H9 (cell line): ENCODE measurements around the gene DMRTA1. TPM values are rescaled to one million over a fixed set of nuclear protein-coding genes. Genes with fewer than 3 reads are reported as not detected.

Experiments used
- DNase-seq: peaks from one replicate; pipeline ENCODE4 v3.0.0-alpha.2; 2017
- H2AFZ ChIP-seq: one replicate; pipeline ENCODE4 v1.6.1; 2013; ENCODE audit warnings: mild to moderate bottlenecking, low read length, control low read depth, moderate library complexity
- H2AK5ac ChIP-seq: 2 replicates; pipeline ENCODE4 v1.6.1; 2013; ENCODE audit warnings: low read length, control low read depth, mixed read lengths; ENCODE audit not compliant: insufficient read length
- H2BK120ac ChIP-seq: one replicate; pipeline ENCODE4 v1.6.1; 2013; ENCODE audit warnings: low read depth, mild to moderate bottlenecking, low read length, control low read depth, inconsistent platforms; ENCODE audit not compliant: poor library complexity, severe bottlenecking
- H2BK12ac ChIP-seq: 2 replicates; pipeline ENCODE4 v1.6.1; 2013; ENCODE audit warnings: low read length, control low read depth, mixed read lengths, low read depth; ENCODE audit not compliant: insufficient read length
- H2BK15ac ChIP-seq: 2 replicates; pipeline ENCODE4 v1.6.1; 2013; ENCODE audit warnings: low read depth, low read length, control low read depth
- H2BK20ac ChIP-seq: one replicate; pipeline ENCODE4 v1.6.1; 2013; ENCODE audit warnings: low read depth, mild to moderate bottlenecking, low read length, control low read depth, inconsistent platforms; ENCODE audit not compliant: poor library complexity, severe bottlenecking
- H2BK5ac ChIP-seq: 2 replicates; pipeline ENCODE4 v1.6.1; 2013; ENCODE audit warnings: low read length, control low read depth, mixed read lengths; ENCODE audit not compliant: insufficient read length
- H3K14ac ChIP-seq: 2 replicates; pipeline ENCODE4 v1.6.1; 2013; ENCODE audit warnings: low read length, control low read depth; ENCODE audit not compliant: insufficient read depth
- H3K18ac ChIP-seq: 2 replicates; pipeline ENCODE4 v1.6.1; 2013; ENCODE audit warnings: low read depth, mild to moderate bottlenecking, mixed read lengths, low read length, control low read depth; ENCODE audit not compliant: insufficient read length
- H3K23ac ChIP-seq: 2 replicates; pipeline ENCODE4 v1.6.1; 2013; ENCODE audit warnings: low read length, control low read depth, mixed read lengths, low read depth; ENCODE audit not compliant: insufficient read length
- H3K23me2 ChIP-seq: 2 replicates; pipeline ENCODE4 v1.6.1; 2013; ENCODE audit warnings: low read depth, mild to moderate bottlenecking, mixed read lengths, low read length, control low read depth; ENCODE audit not compliant: insufficient read length, poor library complexity, severe bottlenecking
- H3K27ac ChIP-seq: 2 replicates; pipeline ENCODE4 v1.5.1; 2013; ENCODE audit warnings: low read length, control low read depth, mixed read lengths, low read depth; ENCODE audit not compliant: insufficient read length
- H3K27me3 ChIP-seq: 2 replicates; pipeline ENCODE4 v1.6.1; 2013; ENCODE audit warnings: low read length, control low read depth, inconsistent platforms; ENCODE audit not compliant: insufficient read depth
- H3K4ac ChIP-seq: 2 replicates; pipeline ENCODE4 v1.6.1; 2013; ENCODE audit warnings: low read depth, mild to moderate bottlenecking, control low read depth, inconsistent platforms, low read length, moderate library complexity
- H3K4me1 ChIP-seq: 2 replicates; pipeline ENCODE4 v1.6.1; 2013; ENCODE audit warnings: low read length, control low read depth, inconsistent platforms; ENCODE audit not compliant: insufficient read depth
- H3K4me2 ChIP-seq: 2 replicates; pipeline ENCODE4 v1.6.1; 2013; ENCODE audit warnings: low read length, control low read depth, mixed read lengths; ENCODE audit not compliant: insufficient read length, insufficient read depth
- H3K56ac ChIP-seq: 2 replicates; pipeline ENCODE4 v1.6.1; 2013; ENCODE audit warnings: low read depth, mild to moderate bottlenecking, mixed read lengths, low read length, control low read depth; ENCODE audit not compliant: insufficient read length
- H3K79me1 ChIP-seq: 2 replicates; pipeline ENCODE4 v1.6.1; 2013; ENCODE audit warnings: low read depth, mild to moderate bottlenecking, moderate library complexity, low read length, control low read depth, inconsistent platforms; ENCODE audit not compliant: insufficient read depth, poor library complexity, severe bottlenecking
- H3K79me2 ChIP-seq: 2 replicates; pipeline ENCODE4 v1.6.1; 2013; ENCODE audit warnings: low read length, control low read depth, inconsistent platforms; ENCODE audit not compliant: insufficient read depth
- H3K9ac ChIP-seq: 2 replicates; pipeline ENCODE4 v1.6.1; 2013; ENCODE audit warnings: low read length, control low read depth, mixed read lengths; ENCODE audit not compliant: insufficient read length; ENCODE audit errors: extremely low read depth
- H3K9me3 ChIP-seq: one replicate; pipeline ENCODE4 v1.6.1; 2013; ENCODE audit warnings: low read depth, low read length, inconsistent platforms; ENCODE audit not compliant: control insufficient read depth
- H3T11ph ChIP-seq: one replicate; pipeline ENCODE4 v1.6.1; 2013; ENCODE audit warnings: mild to moderate bottlenecking, low read length, control low read depth, inconsistent platforms
- H4K20me1 ChIP-seq: one replicate; pipeline ENCODE4 v1.6.1; 2013; ENCODE audit not compliant: control insufficient read depth, insufficient read length, insufficient read depth
- H4K5ac ChIP-seq: 2 replicates; pipeline ENCODE4 v1.6.1; 2013; ENCODE audit warnings: low read depth, mild to moderate bottlenecking, mixed read lengths, low read length, control low read depth; ENCODE audit not compliant: insufficient read length
- H4K8ac ChIP-seq: replicated peaks from 2 replicates; pipeline ENCODE4 v1.6.1; 2013; ENCODE audit warnings: low read length, control low read depth, mixed read lengths, low read depth; ENCODE audit not compliant: insufficient read length
- H4K91ac ChIP-seq: 2 replicates; pipeline ENCODE4 v1.6.1; 2013; ENCODE audit warnings: low read depth, mild to moderate bottlenecking, moderate library complexity, mixed read lengths, low read length, control low read depth; ENCODE audit not compliant: insufficient read length
- H3K27ac Mint-ChIP-seq, 3 experiments: 2 replicates in 2 of 3; 3 replicates in 1 of 3; pipeline ENCODE4 v1.8.0; 2020 to 2021; ENCODE audit warnings: mixed read lengths in 3 of 3, mild to moderate bottlenecking in 1 of 3, moderate library complexity in 1 of 3
- H3K27me3 Mint-ChIP-seq: 2 replicates; pipeline ENCODE4 v1.8.0; 2021; ENCODE audit warnings: low read depth, mild to moderate bottlenecking, moderate library complexity, mixed read lengths
- H3K36me3 Mint-ChIP-seq, 3 experiments: 2 replicates in 2 of 3; 3 replicates in 1 of 3; pipeline ENCODE4 v1.8.0; 2020 to 2021; ENCODE audit warnings: low read depth in 3 of 3, mixed read lengths in 3 of 3; ENCODE audit not compliant: insufficient read depth in 1 of 3
- H3K4me1 Mint-ChIP-seq, 2 experiments: 2 replicates each; pipeline ENCODE4 v1.8.0; 2020; ENCODE audit warnings: mixed read lengths in 2 of 2
- H3K4me3 Mint-ChIP-seq, 2 experiments: 2 replicates in 1 of 2; 3 replicates in 1 of 2; pipeline ENCODE4 v1.8.0; 2020 to 2021; ENCODE audit warnings: mild to moderate bottlenecking in 2 of 2, mixed read lengths in 2 of 2, moderate library complexity in 1 of 2
- H3K9me3 Mint-ChIP-seq, 2 experiments: 2 replicates in 1 of 2; 3 replicates in 1 of 2; pipeline ENCODE4 v1.8.0; 2020; ENCODE audit warnings: mild to moderate bottlenecking in 2 of 2, mixed read lengths in 2 of 2, moderate library complexity in 1 of 2
- total RNA-seq: library from RNA; stranded (reverse); gene quantifications from 2 replicates; pipeline ENCODE4 v1.2.1, GENCODE V29; 2021
- TF ChIP-seq, protein P1 (sequence below): fragments of 200-600 bp; sonication (generic); conservative IDR thresholded peaks from 3 replicates; pipeline ENCODE4 v1.8.0; 2021; ENCODE audit warnings: antibody characterized with exemption, mild to moderate bottlenecking

DMRTA1 gene
- total RNA-seq, 1 experiment from 2014 or later, result 2.8 TPM

DNA sequence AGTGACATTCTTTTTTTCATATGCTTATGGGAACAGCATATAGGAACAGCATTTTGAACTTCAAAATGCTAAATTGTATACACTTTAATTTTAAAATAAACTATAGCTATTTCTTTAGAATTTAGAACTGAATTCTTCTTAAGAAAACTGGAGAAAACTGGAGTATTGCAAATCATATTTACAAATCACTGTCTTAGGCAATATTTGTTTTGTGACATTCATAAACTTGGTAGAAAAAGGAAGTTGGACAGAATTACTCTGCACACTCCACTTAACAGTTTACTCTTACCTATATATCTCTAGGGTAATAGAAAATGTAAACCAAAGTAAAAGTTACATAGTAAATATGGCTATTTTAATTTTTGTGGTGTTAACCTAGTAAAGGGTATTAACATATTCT is 3.1 kb downstream of the DMRTA1 start:
- H3K4me1 ChIP-seq, result no peaks in the 10 kb centered on the region
- H3K79me2 ChIP-seq, result no peaks in the 10 kb centered on the region
- no peak overlapping the region for H4K91ac ChIP-seq
- TF ChIP-seq, protein P1, sequence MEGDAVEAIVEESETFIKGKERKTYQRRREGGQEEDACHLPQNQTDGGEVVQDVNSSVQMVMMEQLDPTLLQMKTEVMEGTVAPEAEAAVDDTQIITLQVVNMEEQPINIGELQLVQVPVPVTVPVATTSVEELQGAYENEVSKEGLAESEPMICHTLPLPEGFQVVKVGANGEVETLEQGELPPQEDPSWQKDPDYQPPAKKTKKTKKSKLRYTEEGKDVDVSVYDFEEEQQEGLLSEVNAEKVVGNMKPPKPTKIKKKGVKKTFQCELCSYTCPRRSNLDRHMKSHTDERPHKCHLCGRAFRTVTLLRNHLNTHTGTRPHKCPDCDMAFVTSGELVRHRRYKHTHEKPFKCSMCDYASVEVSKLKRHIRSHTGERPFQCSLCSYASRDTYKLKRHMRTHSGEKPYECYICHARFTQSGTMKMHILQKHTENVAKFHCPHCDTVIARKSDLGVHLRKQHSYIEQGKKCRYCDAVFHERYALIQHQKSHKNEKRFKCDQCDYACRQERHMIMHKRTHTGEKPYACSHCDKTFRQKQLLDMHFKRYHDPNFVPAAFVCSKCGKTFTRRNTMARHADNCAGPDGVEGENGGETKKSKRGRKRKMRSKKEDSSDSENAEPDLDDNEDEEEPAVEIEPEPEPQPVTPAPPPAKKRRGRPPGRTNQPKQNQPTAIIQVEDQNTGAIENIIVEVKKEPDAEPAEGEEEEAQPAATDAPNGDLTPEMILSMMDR, result no peak
- no peak overlapping the region for H3K4ac ChIP-seq
- no peaks in the 10 kb centered on the region for H3K27me3 ChIP-seq
- Mint-ChIP-seq H3K9me3 (no peaks in the 10 kb centered on the region), H3K27me3 (peaks cover 8% of the 10 kb centered on the region), H3K4me1 (peaks cover 15 to 17% of the 10 kb centered on the region in 2 experiments), H3K27ac (no peak overlapping the region), H3K4me3 (no peak overlapping the region), H3K36me3 (peaks cover 0 to 12% (median 0%) of the 10 kb centered on the region in 3 experiments; a peak in 2 of 7 replicates)
- no peak for DNase-seq
- no peaks in the 10 kb centered on the region for H4K20me1 ChIP-seq
- H3K23me2 ChIP-seq, result peaks cover 11% of the 10 kb centered on the region
- no peak overlapping the region for H3K27ac ChIP-seq
- no peak overlapping the region for H2BK120ac ChIP-seq
- no peak overlapping the region for H4K8ac ChIP-seq
- no peak overlapping the region for H2BK15ac ChIP-seq
- H2AK5ac ChIP-seq, result no peak overlapping the region
- H2AFZ ChIP-seq, result no peak overlapping the region
- H2BK5ac ChIP-seq, result no peak overlapping the region
- H2BK12ac ChIP-seq, result no peak overlapping the region
- H3K9ac ChIP-seq, result no peak overlapping the region
- no peak overlapping the region for H3K18ac ChIP-seq
- H3K79me1 ChIP-seq, result no peaks in the 10 kb centered on the region
- H3K14ac ChIP-seq, result no peak overlapping the region
- H3K23ac ChIP-seq, result no peak overlapping the region
- H3K4me2 ChIP-seq, result no peak overlapping the region
- H2BK20ac ChIP-seq, result no peak overlapping the region
- no peaks in the 10 kb centered on the region for H3K9me3 ChIP-seq
- no peak overlapping the region for H3T11ph ChIP-seq
- no peak overlapping the region for H4K5ac ChIP-seq
- no peak overlapping the region for H3K56ac ChIP-seq
